ENCODE data around the gene ZNF362. TPM values are rescaled to one million over a fixed set of nuclear protein-coding genes. Genes with fewer than 3 reads are reported as not detected.

ZNF362 gene
- total and polyA plus RNA-seq, 2 of the 13 experiments (the other 11 are each of a cell fraction or from before 2014, with no cell fraction given) = 8.3 to 14.2 TPM

DNA sequence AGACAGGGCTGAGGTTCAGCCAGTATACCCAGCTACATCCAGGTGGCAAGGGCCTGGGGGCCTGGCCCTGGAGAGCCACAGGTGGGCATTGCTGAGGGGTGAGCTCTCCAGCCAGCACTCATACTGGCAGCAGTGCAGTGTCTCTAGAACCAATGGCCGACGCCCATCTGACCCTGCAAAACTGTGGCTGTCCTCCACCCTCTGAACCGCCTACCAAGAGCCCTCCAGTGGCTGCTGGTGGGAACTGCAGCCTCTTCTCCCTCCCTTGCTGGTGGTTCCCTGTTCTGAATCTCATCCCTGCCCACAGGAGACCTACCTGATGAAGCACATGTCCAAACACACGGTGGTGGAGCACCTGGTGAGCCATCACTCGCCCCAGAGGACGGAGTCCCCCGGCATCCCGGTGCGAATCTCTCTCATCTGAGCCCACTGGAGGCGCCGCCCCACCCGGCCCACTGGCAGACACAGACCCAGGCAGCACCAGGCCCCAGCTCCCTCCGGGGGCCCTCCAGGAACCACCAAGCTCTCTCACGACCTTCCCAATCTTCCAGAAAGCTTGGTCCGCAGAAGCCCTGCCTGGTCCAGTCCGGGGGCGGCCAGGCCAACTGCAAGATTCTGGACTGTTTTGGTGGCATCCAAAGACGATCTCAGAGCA, 42.5 kb downstream of the ZNF362 start (continued):
- TF ChIP-seq, protein P1, sequence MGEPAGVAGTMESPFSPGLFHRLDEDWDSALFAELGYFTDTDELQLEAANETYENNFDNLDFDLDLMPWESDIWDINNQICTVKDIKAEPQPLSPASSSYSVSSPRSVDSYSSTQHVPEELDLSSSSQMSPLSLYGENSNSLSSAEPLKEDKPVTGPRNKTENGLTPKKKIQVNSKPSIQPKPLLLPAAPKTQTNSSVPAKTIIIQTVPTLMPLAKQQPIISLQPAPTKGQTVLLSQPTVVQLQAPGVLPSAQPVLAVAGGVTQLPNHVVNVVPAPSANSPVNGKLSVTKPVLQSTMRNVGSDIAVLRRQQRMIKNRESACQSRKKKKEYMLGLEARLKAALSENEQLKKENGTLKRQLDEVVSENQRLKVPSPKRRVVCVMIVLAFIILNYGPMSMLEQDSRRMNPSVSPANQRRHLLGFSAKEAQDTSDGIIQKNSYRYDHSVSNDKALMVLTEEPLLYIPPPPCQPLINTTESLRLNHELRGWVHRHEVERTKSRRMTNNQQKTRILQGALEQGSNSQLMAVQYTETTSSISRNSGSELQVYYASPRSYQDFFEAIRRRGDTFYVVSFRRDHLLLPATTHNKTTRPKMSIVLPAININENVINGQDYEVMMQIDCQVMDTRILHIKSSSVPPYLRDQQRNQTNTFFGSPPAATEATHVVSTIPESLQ (CRISPR knock-in tag; conservative IDR thresholded peaks at IDR 0.05) = no peak
- TF ChIP-seq FOXA1 (IDR thresholded peaks at IDR 0.05) (no peak), FOXA1 (CRISPR knock-in tag; IDR thresholded peaks at IDR 0.05) (no peak), SSRP1 (CRISPR knock-in tag; IDR thresholded peaks at IDR 0.05) (no peak), MTF2 (CRISPR knock-in tag; IDR thresholded peaks at IDR 0.05; ENCODE audit: borderline replicate concordance) (no peak), ETV5 (CRISPR knock-in tag; IDR thresholded peaks at IDR 0.05; ENCODE audit: borderline replicate concordance) (no peak), ZFP36 (IDR thresholded peaks at IDR 0.05; ENCODE audit: borderline replicate concordance, low read depth, low read length, partially characterized antibody) (peak; percentile 94), NFKBIZ (CRISPR knock-in tag; IDR thresholded peaks at IDR 0.05) (no peak), AGO2 (optimal IDR thresholded peaks at IDR 0.05; ENCODE audit: low read depth, low read length) (peak; percentile 34), ZNF614 (CRISPR knock-in tag; IDR thresholded peaks at IDR 0.05; ENCODE audit: borderline replicate concordance) (no peak), CCDC6 (CRISPR knock-in tag; IDR thresholded peaks at IDR 0.05) (no peak), MAZ (IDR thresholded peaks at IDR 0.05; ENCODE audit: borderline replicate concordance, low read depth, low read length) (peak; percentile 36; the same call in 1 of the 2 replicates), MAZ (CRISPR knock-in tag; IDR thresholded peaks at IDR 0.05; ENCODE audit: low read depth) (no peak), SMYD3 (CRISPR knock-in tag; IDR thresholded peaks at IDR 0.05) (no peak), ZFYVE20 (CRISPR knock-in tag; IDR thresholded peaks at IDR 0.05; ENCODE audit: borderline replicate concordance, low read depth) (no peak), SP1 (IDR thresholded peaks at IDR 0.05) (no peak), SP1 (CRISPR knock-in tag; IDR thresholded peaks at IDR 0.05) (peak; percentile 11; the same call in 1 of the 2 replicates), RAD21 (CRISPR knock-in tag; IDR thresholded peaks at IDR 0.05) (peak; percentile 78), PHF8 (CRISPR knock-in tag; IDR thresholded peaks at IDR 0.05) (no peak), ZNF296 (CRISPR knock-in tag; conservative IDR thresholded peaks at IDR 0.05) (no peak), RFX3 (CRISPR knock-in tag; IDR thresholded peaks at IDR 0.05) (no peak), PRPF4 (IDR thresholded peaks at IDR 0.05; ENCODE audit: low read depth, low read length, poor library complexity, severe bottlenecking) (no peak), MXI1 (IDR thresholded peaks at IDR 0.05; ENCODE audit: borderline replicate concordance, low read depth, low read length) (no peak), ZNF713 (CRISPR knock-in tag; IDR thresholded peaks at IDR 0.05) (no peak)
- TF ChIP-seq, protein P2, sequence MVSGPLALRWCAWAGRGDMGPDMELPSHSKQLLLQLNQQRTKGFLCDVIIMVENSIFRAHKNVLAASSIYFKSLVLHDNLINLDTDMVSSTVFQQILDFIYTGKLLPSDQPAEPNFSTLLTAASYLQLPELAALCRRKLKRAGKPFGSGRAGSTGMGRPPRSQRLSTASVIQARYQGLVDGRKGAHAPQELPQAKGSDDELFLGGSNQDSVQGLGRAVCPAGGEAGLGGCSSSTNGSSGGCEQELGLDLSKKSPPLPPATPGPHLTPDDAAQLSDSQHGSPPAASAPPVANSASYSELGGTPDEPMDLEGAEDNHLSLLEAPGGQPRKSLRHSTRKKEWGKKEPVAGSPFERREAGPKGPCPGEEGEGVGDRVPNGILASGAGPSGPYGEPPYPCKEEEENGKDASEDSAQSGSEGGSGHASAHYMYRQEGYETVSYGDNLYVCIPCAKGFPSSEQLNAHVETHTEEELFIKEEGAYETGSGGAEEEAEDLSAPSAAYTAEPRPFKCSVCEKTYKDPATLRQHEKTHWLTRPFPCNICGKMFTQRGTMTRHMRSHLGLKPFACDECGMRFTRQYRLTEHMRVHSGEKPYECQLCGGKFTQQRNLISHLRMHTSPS (CRISPR knock-in tag; IDR thresholded peaks at IDR 0.05; ENCODE audit: low read depth) = no peak
- TF ChIP-seq, protein P3, sequence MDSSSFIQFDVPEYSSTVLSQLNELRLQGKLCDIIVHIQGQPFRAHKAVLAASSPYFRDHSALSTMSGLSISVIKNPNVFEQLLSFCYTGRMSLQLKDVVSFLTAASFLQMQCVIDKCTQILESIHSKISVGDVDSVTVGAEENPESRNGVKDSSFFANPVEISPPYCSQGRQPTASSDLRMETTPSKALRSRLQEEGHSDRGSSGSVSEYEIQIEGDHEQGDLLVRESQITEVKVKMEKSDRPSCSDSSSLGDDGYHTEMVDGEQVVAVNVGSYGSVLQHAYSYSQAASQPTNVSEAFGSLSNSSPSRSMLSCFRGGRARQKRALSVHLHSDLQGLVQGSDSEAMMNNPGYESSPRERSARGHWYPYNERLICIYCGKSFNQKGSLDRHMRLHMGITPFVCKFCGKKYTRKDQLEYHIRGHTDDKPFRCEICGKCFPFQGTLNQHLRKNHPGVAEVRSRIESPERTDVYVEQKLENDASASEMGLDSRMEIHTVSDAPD (CRISPR knock-in tag; IDR thresholded peaks at IDR 0.05) = no peak
- TF ChIP-seq, protein P4, sequence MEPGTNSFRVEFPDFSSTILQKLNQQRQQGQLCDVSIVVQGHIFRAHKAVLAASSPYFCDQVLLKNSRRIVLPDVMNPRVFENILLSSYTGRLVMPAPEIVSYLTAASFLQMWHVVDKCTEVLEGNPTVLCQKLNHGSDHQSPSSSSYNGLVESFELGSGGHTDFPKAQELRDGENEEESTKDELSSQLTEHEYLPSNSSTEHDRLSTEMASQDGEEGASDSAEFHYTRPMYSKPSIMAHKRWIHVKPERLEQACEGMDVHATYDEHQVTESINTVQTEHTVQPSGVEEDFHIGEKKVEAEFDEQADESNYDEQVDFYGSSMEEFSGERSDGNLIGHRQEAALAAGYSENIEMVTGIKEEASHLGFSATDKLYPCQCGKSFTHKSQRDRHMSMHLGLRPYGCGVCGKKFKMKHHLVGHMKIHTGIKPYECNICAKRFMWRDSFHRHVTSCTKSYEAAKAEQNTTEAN (CRISPR knock-in tag; conservative IDR thresholded peaks at IDR 0.05) = no peak

Measured in HepG2 (cell line).